HT1080 (cell line): Measurements from ENCODE around the gene DENND2C. TPM values are rescaled to one million over a fixed set of nuclear protein-coding genes. Genes with fewer than 3 reads are reported as not detected.

Source experiments
- DNase-seq: peaks from one replicate; pipeline ENCODE4 v3.0.0-alpha.2; 2015; ENCODE audit warnings: low read depth
- small RNA-seq: library from RNA; depleted of rRNA; stranded (forward); fragments of <200 nt; gene quantifications from one replicate; pipeline ENCODE3, GENCODE V24; 2014
- total RNA-seq: library from RNA; depleted of rRNA; stranded (reverse); fragments of >200 nt; shearing (Covaris generic); gene quantifications from 2 replicates; pipeline ENCODE4 v1.2.3, GENCODE V29; 2014; rRNA removed

Gene DENND2C
- total RNA-seq, 1 experiment from 2014 or later: 0.21 TPM

DNA sequence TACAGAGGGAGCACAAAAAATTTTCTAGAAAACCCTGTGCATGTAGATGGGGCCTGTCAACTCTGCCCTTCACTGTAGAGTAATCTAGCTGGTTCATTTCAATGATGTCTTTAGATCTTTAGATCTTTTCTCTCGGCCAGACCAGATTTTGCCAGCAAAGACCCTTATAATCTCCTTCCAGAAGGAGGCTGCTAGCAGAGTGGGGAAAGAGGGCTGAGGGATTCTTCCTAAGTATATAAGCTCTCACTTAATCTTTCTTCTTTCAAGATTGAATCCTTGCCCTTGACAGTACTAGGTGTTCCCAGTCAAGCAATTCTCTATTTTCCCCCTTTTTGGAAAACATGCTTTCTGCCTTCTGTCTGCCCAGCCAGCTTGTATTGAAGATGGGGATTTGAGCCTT is 122.8 kb downstream of the DENND2C start:
- DNase-seq: no peak

DNA sequence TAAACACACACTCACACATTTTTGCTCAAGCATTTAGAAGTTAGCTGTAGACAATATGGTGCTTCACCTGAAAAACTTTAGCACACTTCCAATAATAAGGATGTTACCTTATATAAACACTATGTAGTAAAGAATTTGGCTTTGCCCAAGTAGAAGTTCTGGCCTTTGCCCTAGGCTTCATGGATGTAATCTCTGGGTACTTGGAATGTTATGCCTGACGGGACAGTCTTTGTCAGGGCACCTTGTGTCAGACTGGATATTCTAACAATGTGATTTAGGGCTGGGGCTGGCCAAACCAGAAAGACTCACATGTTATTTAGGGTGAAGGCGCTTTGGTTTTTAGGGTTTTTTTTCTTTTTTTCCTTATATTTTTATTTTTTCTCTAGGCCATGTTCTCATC is 124.1 kb downstream of the DENND2C start:
- no peak for DNase-seq

DNA sequence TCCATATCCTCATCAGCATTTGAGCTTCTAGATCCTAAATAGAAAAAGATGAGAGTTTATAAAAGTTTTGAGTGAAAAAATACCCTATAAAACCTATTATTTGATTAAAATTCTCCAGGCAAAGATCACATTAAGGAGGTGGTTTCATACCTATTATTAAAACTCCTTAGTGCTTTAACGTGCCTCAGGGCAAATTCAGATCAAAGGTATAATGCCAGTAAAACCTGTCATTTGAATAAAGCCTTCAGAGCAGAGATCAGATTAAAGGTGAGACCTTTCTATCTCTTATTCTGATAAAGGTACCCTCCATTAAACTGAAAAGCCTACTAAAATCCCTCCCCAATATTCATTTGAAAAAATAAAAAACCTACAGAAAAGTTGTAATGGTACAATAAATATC is 124.5 kb downstream of the DENND2C start:
- DNase-seq: no peak

DNA sequence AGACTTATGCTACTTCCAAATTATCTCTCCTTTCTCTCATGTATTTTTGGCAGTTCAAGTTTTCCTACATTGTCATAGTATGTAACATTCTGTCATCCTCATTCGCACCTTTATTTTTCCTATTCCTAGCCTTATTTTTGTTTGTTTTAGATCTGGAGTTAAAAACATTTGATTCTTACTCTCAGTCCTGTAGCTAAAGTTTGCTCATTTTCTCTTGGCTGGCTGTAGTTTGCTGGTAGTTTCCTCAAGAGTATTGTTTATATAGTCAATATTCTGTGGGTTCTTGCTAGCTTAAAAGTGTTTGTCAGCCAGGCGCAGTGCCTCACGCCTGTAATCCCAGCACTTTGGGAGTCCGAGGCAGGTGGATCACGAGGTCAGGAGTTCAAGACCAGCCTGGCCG is 129.0 kb downstream of the DENND2C start:
- no peak for DNase-seq

DNA sequence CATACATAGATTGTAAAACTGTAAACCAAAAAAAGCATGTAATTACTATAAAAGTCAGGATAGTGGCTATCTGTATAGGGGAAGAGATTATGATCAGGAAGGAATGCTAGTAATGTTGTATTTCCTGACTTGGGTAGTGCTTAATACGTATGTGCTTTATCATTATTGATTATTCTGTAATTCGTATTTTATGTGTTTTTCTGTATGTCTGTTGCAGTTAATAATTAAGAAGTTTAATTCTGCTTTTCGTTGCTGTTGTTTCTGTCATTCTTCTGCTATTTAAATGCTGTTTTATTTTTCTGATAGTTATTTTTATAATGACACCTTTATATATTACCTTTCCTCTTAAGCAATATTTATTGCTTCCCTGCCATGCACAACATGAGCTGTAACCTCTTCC is 129.6 kb downstream of the DENND2C start:
- DNase-seq: no peak

DNA sequence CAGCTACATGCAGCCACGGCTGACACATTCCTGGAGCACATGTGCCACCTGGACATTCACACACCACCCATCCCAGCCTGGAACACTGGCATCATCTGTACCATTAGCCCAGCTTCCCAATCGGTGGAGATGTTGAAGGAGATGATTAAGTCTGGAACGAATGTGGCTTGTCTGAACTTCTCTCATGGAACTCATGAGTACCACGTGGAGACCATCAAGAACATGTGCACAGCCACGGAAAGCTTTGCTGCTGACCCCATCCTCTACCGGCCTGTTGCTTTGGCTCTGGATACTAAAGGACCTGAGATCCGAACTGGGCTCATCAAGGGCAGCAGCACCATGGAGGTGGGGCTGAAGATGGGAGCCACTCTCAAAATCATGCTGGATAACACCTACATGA is 133.8 kb downstream of the DENND2C start:
- no peak for DNase-seq

DNA sequence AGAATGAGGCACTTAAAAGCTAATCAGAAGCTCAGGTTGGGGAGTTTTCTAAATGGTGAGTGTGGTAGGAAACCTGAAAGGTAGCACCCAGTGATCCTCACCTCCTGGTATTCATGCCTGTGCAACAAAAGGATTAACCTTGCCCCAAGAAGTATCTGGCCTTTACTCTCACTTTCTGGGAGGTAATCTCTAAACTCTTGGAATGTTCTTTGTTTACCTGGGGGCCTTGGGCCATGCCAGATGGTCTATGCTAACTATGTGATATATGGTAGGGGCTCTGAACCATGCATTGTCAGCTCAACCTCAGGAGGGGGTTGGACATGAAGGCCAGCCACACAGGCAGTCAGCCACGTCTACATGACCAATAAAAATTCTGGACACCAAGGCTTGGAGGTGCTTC is 134.4 kb downstream of the DENND2C start:
- DNase-seq: no peak

Small RNAs within 50 kb of the gene (small RNA-seq; reads per million reads assigned to genes)
- not detected for gene RN7SL432P

Other genes starting within 250 kb of the DENND2C start
- gene TRIM33, start 158.8 kb downstream of the DENND2C start, total RNA-seq: 23.4 and 40.5 TPM in 2 replicates
- 59.6 and 60.0 TPM in 2 replicates for gene BCAS2, start 88.4 kb downstream of the DENND2C start, total RNA-seq
- not detected in 2 replicates for gene AMPD1, start 25.5 kb upstream of the DENND2C start, total RNA-seq
- gene NRAS, start 46.7 kb upstream of the DENND2C start, total RNA-seq: 42.6 and 52.2 TPM in 2 replicates
- gene CSDE1, start 87.9 kb upstream of the DENND2C start, total RNA-seq: 299 and 322 TPM in 2 replicates
- 75.9 and 87.6 TPM in 2 replicates for gene SIKE1, start 110.6 kb upstream of the DENND2C start, total RNA-seq
- not detected in 2 replicates for gene SYCP1, start 184.8 kb upstream of the DENND2C start, total RNA-seq